Large intestine (tissue), 3 donors: ENCODE data around the gene AK6. TPM values are rescaled to one million over a fixed set of nuclear protein-coding genes. Genes with fewer than 3 reads are reported as not detected.

Experiments used
- DNase-seq, 2 donors: peaks; one replicate each; pipeline versions ENCODE4 v3.0.0 to v3.0.0-alpha.2; 2013
- H3K27ac ChIP-seq: one replicate; pipeline ENCODE4 v1.5.1; 2013; ENCODE audit warnings: low read length
- H3K27me3 ChIP-seq: 2 replicates; pipeline ENCODE4 v1.6.1; 2013; ENCODE audit warnings: low read length; ENCODE audit not compliant: control insufficient read depth, insufficient read depth
- H3K36me3 ChIP-seq: 2 replicates; pipeline ENCODE4 v1.6.1; 2013; ENCODE audit warnings: low read length; ENCODE audit not compliant: control insufficient read depth, insufficient read depth
- H3K4me1 ChIP-seq: one replicate; pipeline ENCODE4 v1.6.1; 2013; ENCODE audit warnings: low read length; ENCODE audit not compliant: control insufficient read depth, insufficient read depth
- H3K4me3 ChIP-seq: one replicate; pipeline ENCODE4 v1.5.1; 2013; ENCODE audit warnings: low read length
- H3K9me3 ChIP-seq: one replicate; pipeline ENCODE4 v1.6.1; 2013; ENCODE audit warnings: mild to moderate bottlenecking, low read depth, low read length, moderate library complexity; ENCODE audit not compliant: control insufficient read depth
- WGBS: methylation state at CpG from one replicate; pipeline ENCODE4 v1.1.5; 2013; ENCODE audit warnings: low lambda C conversion rate; ENCODE audit not compliant: insufficient coverage; 5-methylcytosine and 5-hydroxymethylcytosine counted together
- polyA plus RNA-seq: library from polyadenylated mRNA; unstranded; fragments of 120-200 nt; gene quantifications from one replicate; pipeline ENCODE4 v1.2.1, GENCODE V29; 2013

Gene AK6
- polyA plus RNA-seq, 1 donor, result 68.0 TPM

DNA sequence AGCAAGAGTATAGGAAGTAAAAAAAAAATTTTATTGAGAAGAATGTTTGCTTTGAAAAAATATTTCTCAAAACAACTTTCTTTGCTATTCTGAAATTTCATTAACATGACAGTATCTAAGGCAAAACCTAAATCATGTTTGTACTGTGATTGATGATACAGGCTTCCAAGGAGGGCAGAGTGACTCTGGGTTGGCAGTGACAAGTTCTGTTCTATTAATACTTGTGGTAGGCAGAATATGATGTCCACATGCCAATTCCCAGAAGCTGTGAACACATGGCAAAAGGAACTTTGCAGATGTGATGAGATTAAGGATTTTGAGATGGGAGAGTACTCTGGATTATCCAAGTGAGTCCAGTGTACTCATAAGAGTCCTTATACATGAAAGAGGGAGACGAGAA is 53.3 kb downstream of the AK6 start:
- no peak for DNase-seq
- H3K4me3 ChIP-seq, result no peak overlapping the region
- H3K4me1 ChIP-seq, result no peaks in the 10 kb centered on the region
- H3K27me3 ChIP-seq, result no peaks in the 10 kb centered on the region
- 100% methylated on average over 1 of the region's 1 CpG for WGBS
- no peak overlapping the region for H3K27ac ChIP-seq
- H3K9me3 ChIP-seq, result no peaks in the 10 kb centered on the region
- H3K36me3 ChIP-seq, result peaks cover 11% of the 10 kb centered on the region

DNA sequence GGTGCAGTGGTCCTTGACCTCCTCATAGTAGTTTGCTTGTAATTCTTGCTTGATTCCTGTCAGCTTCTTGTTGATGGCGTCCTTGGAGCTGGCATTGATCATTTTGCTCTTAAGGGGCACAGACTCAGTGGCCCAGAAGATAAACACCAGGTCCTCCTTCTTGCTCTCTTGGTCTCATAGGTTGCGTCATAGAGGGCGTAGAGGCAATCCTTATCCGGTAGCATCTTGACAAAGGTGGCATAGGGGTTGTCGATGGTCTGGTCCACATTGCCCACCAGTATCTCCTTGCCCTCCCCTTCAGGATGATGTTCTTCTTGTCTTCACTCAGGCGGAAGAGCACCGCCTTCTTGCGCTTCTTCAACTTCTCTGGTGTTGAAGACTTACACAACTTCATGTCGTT is 55.9 kb downstream of the AK6 start:
- H3K27me3 ChIP-seq, result no peaks in the 10 kb centered on the region
- H3K9me3 ChIP-seq, result no peaks in the 10 kb centered on the region
- DNase-seq, result no peak
- no peak overlapping the region for H3K27ac ChIP-seq
- H3K36me3 ChIP-seq, result peaks cover 24% of the 10 kb centered on the region
- no peak overlapping the region for H3K4me3 ChIP-seq
- no peaks in the 10 kb centered on the region for H3K4me1 ChIP-seq
- no CpG with 5 or more reads among the region's 9 CpGs for WGBS

DNA sequence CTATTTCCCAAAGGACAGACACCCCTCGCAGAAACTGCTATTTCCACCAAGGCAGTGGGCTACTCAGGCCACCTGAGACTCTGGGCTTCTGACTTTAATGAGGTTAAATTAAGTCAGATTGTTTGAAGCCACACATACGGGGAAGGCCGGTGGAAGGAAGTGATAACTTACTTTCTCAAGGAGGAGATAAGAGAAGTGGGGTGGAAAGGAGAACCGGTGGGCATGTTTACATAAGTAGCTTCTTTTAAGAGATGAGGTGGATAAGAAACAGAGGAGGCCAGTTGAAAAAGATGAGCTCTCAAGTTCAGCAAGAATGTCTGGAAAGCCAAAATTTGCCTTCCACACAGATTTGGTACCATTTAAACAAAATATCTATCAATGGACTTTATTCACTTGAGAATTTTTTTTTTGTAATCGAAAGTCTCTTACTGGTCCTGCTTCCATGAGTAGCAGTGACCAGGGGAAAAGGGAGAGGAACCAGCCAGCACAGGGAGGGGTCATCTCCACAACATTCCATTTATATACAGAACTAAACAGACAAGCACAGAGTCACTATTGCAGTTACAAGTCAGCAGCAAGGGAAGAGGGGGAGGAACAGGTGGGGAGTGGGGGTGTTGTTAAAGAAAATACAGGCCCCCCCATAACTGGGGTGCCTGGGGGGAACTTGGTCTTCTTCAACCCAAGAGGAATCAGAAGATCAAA is 56.7 kb downstream of the AK6 start:
- Histone ChIP-seq H3K27me3 (no peaks in the 10 kb centered on the region), H3K4me3 (no peak overlapping the region), H3K27ac (no peak overlapping the region), H3K36me3 (peaks cover 24% of the 10 kb centered on the region), H3K9me3 (no peaks in the 10 kb centered on the region), H3K4me1 (no peaks in the 10 kb centered on the region)
- WGBS, result 67% methylated on average over 3 of the region's 5 CpGs
- no peak for DNase-seq

DNA sequence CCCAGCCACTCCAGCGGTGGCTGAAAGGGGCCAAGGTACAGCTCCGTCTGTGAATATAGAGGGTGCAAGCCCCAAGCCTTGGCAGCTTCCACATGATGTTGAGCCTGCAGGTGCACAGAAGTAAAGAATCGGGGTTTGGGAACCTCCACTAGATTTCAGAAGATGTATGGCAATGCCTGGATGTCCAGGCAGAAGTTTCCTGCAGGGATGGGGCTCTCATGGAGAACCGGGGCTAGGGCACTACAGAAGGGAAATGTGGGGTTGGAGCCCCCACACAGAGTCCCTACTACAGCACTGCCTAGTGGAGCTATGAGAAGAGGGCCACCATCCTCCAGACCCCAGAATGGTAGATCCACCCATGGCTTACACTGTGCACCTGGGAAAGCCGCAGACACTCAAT is 59.9 kb downstream of the AK6 start:
- Histone ChIP-seq H3K4me1 (no peaks in the 10 kb centered on the region), H3K27me3 (no peaks in the 10 kb centered on the region), H3K9me3 (no peaks in the 10 kb centered on the region), H3K4me3 (no peak overlapping the region), H3K27ac (no peak overlapping the region), H3K36me3 (peaks cover 36% of the 10 kb centered on the region)
- WGBS, result no CpG with 5 or more reads among the region's 5 CpGs
- DNase-seq, result no peak

DNA sequence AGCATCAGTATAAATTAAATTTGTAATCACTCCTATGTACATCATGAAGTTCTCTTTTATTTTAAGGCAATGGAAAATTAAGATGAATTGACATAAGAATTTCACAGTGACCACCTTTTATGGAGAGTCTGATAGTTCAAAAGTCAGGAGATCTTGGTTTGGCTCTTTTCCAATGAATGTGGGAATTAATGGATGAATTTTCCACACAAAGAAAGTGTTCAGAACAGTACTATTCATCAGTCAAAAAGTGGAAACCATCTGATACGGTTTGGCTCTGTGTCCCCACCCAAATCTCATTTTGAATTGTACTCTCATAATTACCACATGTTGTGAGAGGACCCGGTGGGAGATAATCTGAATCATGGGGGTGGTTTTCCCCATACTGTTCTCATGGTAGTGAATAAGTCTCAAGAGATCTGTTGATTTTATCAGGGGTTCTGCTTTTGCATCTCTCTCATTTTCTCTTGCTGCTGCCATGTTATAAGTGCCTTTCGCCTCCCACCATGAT is 61.2 kb downstream of the AK6 start:
- Histone ChIP-seq H3K27me3 (no peaks in the 10 kb centered on the region), H3K36me3 (peaks cover 30% of the 10 kb centered on the region), H3K4me1 (no peaks in the 10 kb centered on the region), H3K4me3 (no peak overlapping the region), H3K9me3 (no peaks in the 10 kb centered on the region), H3K27ac (no peak overlapping the region)
- DNase-seq, result no peak
- WGBS, result no CpG with 5 or more reads among the region's 3 CpGs

DNA sequence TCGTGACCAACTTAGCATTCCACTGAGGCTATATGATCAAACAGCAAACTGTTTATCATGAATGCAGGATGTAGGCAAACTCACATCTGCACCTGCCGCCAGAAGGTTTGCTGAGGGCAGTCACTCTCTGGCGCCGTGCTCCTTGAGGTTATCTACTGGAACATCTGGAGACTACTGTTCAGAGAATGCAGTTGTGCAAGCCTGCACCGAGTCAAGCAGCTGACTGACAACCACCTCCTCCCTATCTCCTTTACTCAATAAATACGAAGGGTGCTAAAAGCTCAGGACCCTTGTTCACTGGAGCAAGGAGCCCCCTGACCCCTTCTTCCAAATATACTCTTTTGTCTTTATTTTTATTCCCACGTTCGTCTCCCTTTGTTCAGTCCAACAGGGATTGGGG is 63.8 kb downstream of the AK6 start:
- no peak overlapping the region for H3K27ac ChIP-seq
- H3K9me3 ChIP-seq, result no peaks in the 10 kb centered on the region
- WGBS, result 100% methylated on average over 2 of the region's 8 CpGs
- peaks cover 25% of the 10 kb centered on the region for H3K36me3 ChIP-seq
- H3K27me3 ChIP-seq, result no peaks in the 10 kb centered on the region
- no peak for DNase-seq
- no peak overlapping the region for H3K4me3 ChIP-seq
- no peaks in the 10 kb centered on the region for H3K4me1 ChIP-seq

Other genes with a start within 250 kb of the AK6 start
- gene CCNB1, start 202.4 kb downstream of the AK6 start, polyA plus RNA-seq, result 40.7 TPM
- gene CENPH, start 179.9 kb downstream of the AK6 start, polyA plus RNA-seq, result 11.1 TPM
- 31.0 TPM for gene CDK7, start 134.6 kb downstream of the AK6 start, polyA plus RNA-seq
- gene CCDC125, start 36.7 kb downstream of the AK6 start, polyA plus RNA-seq, result 15.1 TPM
- 73.3 TPM for gene TAF9, start within 50 bp of the AK6 start, polyA plus RNA-seq
- 28.6 TPM for gene RAD17, start 298 bp upstream of the AK6 start, polyA plus RNA-seq
- gene MARVELD2, start 45.6 kb upstream of the AK6 start, polyA plus RNA-seq, result 42.0 TPM
- 85.5 TPM for gene OCLN, start 123.3 kb upstream of the AK6 start, polyA plus RNA-seq
- 61.1 TPM for gene GTF2H2C, start 190.7 kb upstream of the AK6 start, polyA plus RNA-seq